HEK293 (cell line): ENCODE data around the gene MCRIP1.

Source experiments
- CTCF ChIA-PET: fragments of 350-600 bp; formaldehyde crosslinking; extraction: SDS; loops from one replicate; lab custom pipeline; 2021; ENCODE audit warnings: antibody characterized with exemption; lab: Yijun Ruan, JAX
- POLR2A ChIA-PET: fragments of 300-600 bp; formaldehyde crosslinking; extraction: SDS; loops from one replicate; lab custom pipeline; 2020; ENCODE audit warnings: antibody characterized with exemption, inconsistent platforms; lab: Yijun Ruan, JAX
- H3K27ac ChIP-seq: fragments of 200-500 bp; sonication (Bioruptor generic); 2 replicates; pipeline ENCODE4 v1.5.1; 2014; ENCODE audit warnings: low read depth, low read length, control low read depth, inconsistent platforms; ENCODE audit errors: extremely low read depth
- H3K36me3 ChIP-seq, 2 experiments: fragments of 200-500 bp in 1 of 2; sonication (Bioruptor generic) in 1 of 2; 1 replicate in 1 of 2; 2 replicates in 1 of 2; pipeline ENCODE4 v1.5.1; 2014 to 2017; ENCODE audit warnings: inconsistent platforms in 2 of 2, low read length in 2 of 2; ENCODE audit not compliant: control insufficient read depth in 2 of 2, insufficient read depth in 1 of 2
- H3K4me1 ChIP-seq: fragments of 200-500 bp; sonication (Bioruptor generic); 2 replicates; pipeline ENCODE4 v1.5.1; 2014; ENCODE audit warnings: mild to moderate bottlenecking, low read length, inconsistent platforms; ENCODE audit not compliant: control insufficient read depth, insufficient read depth
- H3K4me3 ChIP-seq: 2 replicates; pipeline ENCODE4 v1.5.1; 2011; ENCODE audit warnings: low read depth, mild to moderate bottlenecking, control low read depth, low read length, moderate library complexity
- H3K9me3 ChIP-seq: fragments of 200-500 bp; sonication (Bioruptor generic); 2 replicates; pipeline ENCODE4 v1.5.1; 2014; ENCODE audit warnings: low read depth, low read length, inconsistent platforms; ENCODE audit not compliant: control insufficient read depth, insufficient read depth
- GLIS2 ChIP-seq: fragments of 450-650 bp; formaldehyde crosslinking; IDR thresholded peaks from 2 replicates; pipeline ENCODE4 v1.5.1; 2016; ENCODE audit warnings: missing biosample characterization, missing genetic modification characterization
- PATZ1 ChIP-seq: fragments of 450-650 bp; formaldehyde crosslinking; IDR thresholded peaks from 2 replicates; pipeline ENCODE4 v1.5.1; 2016; ENCODE audit warnings: missing biosample characterization, missing genetic modification characterization
- SALL2 ChIP-seq: fragments of 450-650 bp; formaldehyde crosslinking; IDR thresholded peaks from 2 replicates; pipeline ENCODE4 v1.5.0; 2017; ENCODE audit warnings: missing biosample characterization, mild to moderate bottlenecking, missing genetic modification characterization, borderline replicate concordance
- ZIC2 ChIP-seq: fragments of 450-650 bp; formaldehyde crosslinking; IDR thresholded peaks from 2 replicates; pipeline ENCODE4 v1.5.1; 2016; ENCODE audit warnings: missing biosample characterization, missing genetic modification characterization
- ZNF169 ChIP-seq: fragments of 450-650 bp; formaldehyde crosslinking; IDR thresholded peaks from 2 replicates; pipeline ENCODE4 v1.5.1; 2016; ENCODE audit warnings: missing biosample characterization, missing genetic modification characterization
- ZNF184 ChIP-seq: fragments of 450-650 bp; IDR thresholded peaks from 2 replicates; pipeline ENCODE4 v1.5.1; 2018; ENCODE audit warnings: missing biosample characterization, mild to moderate bottlenecking, missing genetic modification characterization
- ZNF211 ChIP-seq: fragments of 450-650 bp; formaldehyde crosslinking; IDR thresholded peaks from 2 replicates; pipeline ENCODE4 v1.5.1; 2016; ENCODE audit warnings: low read depth, missing biosample characterization, missing genetic modification characterization
- ZNF221 ChIP-seq: fragments of 450-650 bp; formaldehyde crosslinking; IDR thresholded peaks from 2 replicates; pipeline ENCODE4 v1.5.1; 2017; ENCODE audit warnings: missing biosample characterization, missing genetic modification characterization, borderline replicate concordance
- ZNF521 ChIP-seq: fragments of 450-650 bp; formaldehyde crosslinking; IDR thresholded peaks from 2 replicates; pipeline ENCODE4 v1.5.1; 2017; ENCODE audit warnings: missing biosample characterization, mild to moderate bottlenecking, missing genetic modification characterization
- ZNF624 ChIP-seq: fragments of 450-650 bp; formaldehyde crosslinking; IDR thresholded peaks from 2 replicates; pipeline ENCODE4 v1.5.1; 2017; ENCODE audit warnings: missing biosample characterization, missing genetic modification characterization
- ZNF626 ChIP-seq: fragments of 450-650 bp; sonication (Bioruptor Pico); formaldehyde crosslinking; IDR thresholded peaks from 2 replicates; pipeline ENCODE4 v1.5.1; 2018; ENCODE audit warnings: missing biosample characterization, missing genetic modification characterization, inconsistent platforms
- ZNF658 ChIP-seq: fragments of 450-650 bp; formaldehyde crosslinking; IDR thresholded peaks from 2 replicates; pipeline ENCODE4; 2016; ENCODE audit warnings: missing biosample characterization, missing genetic modification characterization
- ZNF664 ChIP-seq: fragments of 450-650 bp; formaldehyde crosslinking; IDR thresholded peaks from 2 replicates; pipeline ENCODE4 v1.5.1; 2016; ENCODE audit warnings: missing biosample characterization, missing genetic modification characterization
- ZNF76 ChIP-seq: fragments of 450-650 bp; formaldehyde crosslinking; IDR thresholded peaks from 2 replicates; pipeline ENCODE4; 2016; ENCODE audit warnings: low read depth, missing biosample characterization, missing genetic modification characterization, borderline replicate concordance
- ZNF777 ChIP-seq: fragments of 450-650 bp; formaldehyde crosslinking; IDR thresholded peaks from 2 replicates; pipeline ENCODE4 v1.5.1; 2017; ENCODE audit warnings: missing biosample characterization, missing genetic modification characterization, borderline replicate concordance
- TF ChIP-seq, protein P1 (sequence below): fragments of 450-650 bp; formaldehyde crosslinking; conservative IDR thresholded peaks from 2 replicates; pipeline ENCODE4 v1.5.1; 2016; ENCODE audit warnings: low read depth, missing biosample characterization, missing genetic modification characterization
- TF ChIP-seq, protein P2 (sequence below): fragments of 450-650 bp; formaldehyde crosslinking; IDR thresholded peaks from 2 replicates; pipeline ENCODE4 v1.5.1; 2016; ENCODE audit warnings: missing biosample characterization, missing genetic modification characterization

MCRIP1 gene

GRCh38 chr17:81846743-81847689, 13.9 kb upstream of the MCRIP1 start:
- ChIA-PET POLR2A (interaction anchor here (0.6 kb wide), 1 partner anchor 144 kb away, joined by 3 read pairs; the partner anchor contains the start of gene MRPL12), CTCF (interaction anchor here (1.3 to 1.8 kb wide), 2 partner anchors 14 to 111 kb away, joined by 3 to 4 read pairs; partner anchors contain the start of gene MCRIP1)
- Histone ChIP-seq H3K9me3 (no peaks in the 10 kb centered on the region), H3K4me3 (no peak overlapping the region), H3K4me1 (no peaks in the 10 kb centered on the region), H3K27ac (no peak overlapping the region), H3K36me3 (peaks cover 44 to 84% of the 10 kb centered on the region in 2 experiments)
- TF ChIP-seq ZNF664 (no peak), SALL2 (tag by site-specific recombination) (no peak), ZNF777 (tag by site-specific recombination) (no peak), ZNF221 (tag by site-specific recombination) (no peak), ZIC2 (tag by site-specific recombination) (no peak), ZNF626 (no peak), ZNF76 (no peak), PATZ1 (tag by site-specific recombination) (no peak), ZNF211 (tag by site-specific recombination) (no peak), ZNF521 (tag by site-specific recombination) (no peak), ZNF169 (tag by site-specific recombination) (no peak), ZNF624 (tag by site-specific recombination) (no peak), ZNF184 (tag by site-specific recombination) (no peak), ZNF658 (tag by site-specific recombination) (no peak), GLIS2 (tag by site-specific recombination) (no peak)
- TF ChIP-seq, protein P1, sequence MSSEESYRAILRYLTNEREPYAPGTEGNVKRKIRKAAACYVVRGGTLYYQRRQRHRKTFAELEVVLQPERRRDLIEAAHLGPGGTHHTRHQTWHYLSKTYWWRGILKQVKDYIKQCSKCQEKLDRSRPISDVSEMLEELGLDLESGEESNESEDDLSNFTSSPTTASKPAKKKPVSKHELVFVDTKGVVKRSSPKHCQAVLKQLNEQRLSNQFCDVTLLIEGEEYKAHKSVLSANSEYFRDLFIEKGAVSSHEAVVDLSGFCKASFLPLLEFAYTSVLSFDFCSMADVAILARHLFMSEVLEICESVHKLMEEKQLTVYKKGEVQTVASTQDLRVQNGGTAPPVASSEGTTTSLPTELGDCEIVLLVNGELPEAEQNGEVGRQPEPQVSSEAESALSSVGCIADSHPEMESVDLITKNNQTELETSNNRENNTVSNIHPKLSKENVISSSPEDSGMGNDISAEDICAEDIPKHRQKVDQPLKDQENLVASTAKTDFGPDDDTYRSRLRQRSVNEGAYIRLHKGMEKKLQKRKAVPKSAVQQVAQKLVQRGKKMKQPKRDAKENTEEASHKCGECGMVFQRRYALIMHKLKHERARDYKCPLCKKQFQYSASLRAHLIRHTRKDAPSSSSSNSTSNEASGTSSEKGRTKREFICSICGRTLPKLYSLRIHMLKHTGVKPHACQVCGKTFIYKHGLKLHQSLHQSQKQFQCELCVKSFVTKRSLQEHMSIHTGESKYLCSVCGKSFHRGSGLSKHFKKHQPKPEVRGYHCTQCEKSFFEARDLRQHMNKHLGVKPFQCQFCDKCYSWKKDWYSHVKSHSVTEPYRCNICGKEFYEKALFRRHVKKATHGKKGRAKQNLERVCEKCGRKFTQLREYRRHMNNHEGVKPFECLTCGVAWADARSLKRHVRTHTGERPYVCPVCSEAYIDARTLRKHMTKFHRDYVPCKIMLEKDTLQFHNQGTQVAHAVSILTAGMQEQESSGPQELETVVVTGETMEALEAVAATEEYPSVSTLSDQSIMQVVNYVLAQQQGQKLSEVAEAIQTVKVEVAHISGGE (tag by site-specific recombination), result no peak
- TF ChIP-seq, protein P2, sequence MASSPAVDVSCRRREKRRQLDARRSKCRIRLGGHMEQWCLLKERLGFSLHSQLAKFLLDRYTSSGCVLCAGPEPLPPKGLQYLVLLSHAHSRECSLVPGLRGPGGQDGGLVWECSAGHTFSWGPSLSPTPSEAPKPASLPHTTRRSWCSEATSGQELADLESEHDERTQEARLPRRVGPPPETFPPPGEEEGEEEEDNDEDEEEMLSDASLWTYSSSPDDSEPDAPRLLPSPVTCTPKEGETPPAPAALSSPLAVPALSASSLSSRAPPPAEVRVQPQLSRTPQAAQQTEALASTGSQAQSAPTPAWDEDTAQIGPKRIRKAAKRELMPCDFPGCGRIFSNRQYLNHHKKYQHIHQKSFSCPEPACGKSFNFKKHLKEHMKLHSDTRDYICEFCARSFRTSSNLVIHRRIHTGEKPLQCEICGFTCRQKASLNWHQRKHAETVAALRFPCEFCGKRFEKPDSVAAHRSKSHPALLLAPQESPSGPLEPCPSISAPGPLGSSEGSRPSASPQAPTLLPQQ, result no peak
